ENCODE data around the gene ENHO.

Gene ENHO

GRCh38 chr9:34503406-34503805 is 19.4 kb downstream of the ENHO start:
- Histone ChIP-seq H3K36me3 (ENCODE audit: control insufficient read depth, insufficient read depth, low read length) (no peaks in the 10 kb centered on the region), H3K27ac (ENCODE audit: low read depth, low read length) (no peak overlapping the region), H3K9ac (ENCODE audit: low read length) (no peak overlapping the region), H3K4me3 (ENCODE audit: low read depth, low read length) (no peak overlapping the region), H3K27me3 (ENCODE audit: control insufficient read depth, insufficient read depth, low read length) (no peaks in the 10 kb centered on the region), H3K9me3 (ENCODE audit: control insufficient read depth, insufficient read depth, low read depth, low read length) (no peaks in the 10 kb centered on the region), H3K4me1 (ENCODE audit: control insufficient read depth, insufficient read depth, low read length) (peaks cover 6% of the 10 kb centered on the region; the same call in 1 of the 2 replicates)

- Histone ChIP-seq H3K9ac (ENCODE audit: low read length) (no peak overlapping the region), H3K27ac (ENCODE audit: low read depth, low read length) (no peak overlapping the region), H3K9me3 (ENCODE audit: control insufficient read depth, insufficient read depth, low read depth, low read length) (no peaks in the 10 kb centered on the region), H3K4me1 (ENCODE audit: control insufficient read depth, insufficient read depth, low read length) (peaks cover 6% of the 10 kb centered on the region; the same call in 1 of the 2 replicates), H3K4me3 (ENCODE audit: low read depth, low read length) (no peak overlapping the region), H3K36me3 (ENCODE audit: control insufficient read depth, insufficient read depth, low read length) (no peaks in the 10 kb centered on the region), H3K27me3 (ENCODE audit: control insufficient read depth, insufficient read depth, low read length) (no peaks in the 10 kb centered on the region)
Measured at GRCh38 chr9:34502891-34503290, 19.9 kb downstream of the ENHO start.

GRCh38 chr9:34502471-34502870 is 20.3 kb downstream of the ENHO start:
- no peaks in the 10 kb centered on the region for H3K36me3 ChIP-seq (ENCODE audit: control insufficient read depth, insufficient read depth, low read length)
- H3K9ac ChIP-seq (ENCODE audit: low read length): no peak overlapping the region
- H3K27ac ChIP-seq (ENCODE audit: low read depth, low read length): no peak overlapping the region
- no peaks in the 10 kb centered on the region for H3K27me3 ChIP-seq (ENCODE audit: control insufficient read depth, insufficient read depth, low read length)
- H3K4me1 ChIP-seq (ENCODE audit: control insufficient read depth, insufficient read depth, low read length): peaks cover 6% of the 10 kb centered on the region; the same call in 1 of the 2 replicates
- no peak overlapping the region for H3K4me3 ChIP-seq (ENCODE audit: low read depth, low read length)
- H3K9me3 ChIP-seq (ENCODE audit: control insufficient read depth, insufficient read depth, low read depth, low read length): no peaks in the 10 kb centered on the region

- H3K4me1 ChIP-seq (ENCODE audit: control insufficient read depth, insufficient read depth, low read length): peaks cover 6% of the 10 kb centered on the region; the same call in 1 of the 2 replicates
- no peaks in the 10 kb centered on the region for H3K9me3 ChIP-seq (ENCODE audit: control insufficient read depth, insufficient read depth, low read depth, low read length)
- no peaks in the 10 kb centered on the region for H3K36me3 ChIP-seq (ENCODE audit: control insufficient read depth, insufficient read depth, low read length)
- H3K4me3 ChIP-seq (ENCODE audit: low read depth, low read length): no peak overlapping the region
- H3K9ac ChIP-seq (ENCODE audit: low read length): no peak overlapping the region
- H3K27me3 ChIP-seq (ENCODE audit: control insufficient read depth, insufficient read depth, low read length): no peaks in the 10 kb centered on the region
- H3K27ac ChIP-seq (ENCODE audit: low read depth, low read length): no peak overlapping the region
Measured at GRCh38 chr9:34501889-34502425, 20.8 kb downstream of the ENHO start.

GRCh38 chr9:34501372-34501771 is 21.4 kb downstream of the ENHO start:
- Histone ChIP-seq H3K9ac (ENCODE audit: low read length) (no peak overlapping the region), H3K4me1 (ENCODE audit: control insufficient read depth, insufficient read depth, low read length) (peaks cover 6% of the 10 kb centered on the region; the same call in 1 of the 2 replicates), H3K4me3 (ENCODE audit: low read depth, low read length) (no peak overlapping the region), H3K27ac (ENCODE audit: low read depth, low read length) (no peak overlapping the region), H3K9me3 (ENCODE audit: control insufficient read depth, insufficient read depth, low read depth, low read length) (no peaks in the 10 kb centered on the region), H3K36me3 (ENCODE audit: control insufficient read depth, insufficient read depth, low read length) (no peaks in the 10 kb centered on the region), H3K27me3 (ENCODE audit: control insufficient read depth, insufficient read depth, low read length) (no peaks in the 10 kb centered on the region)

GRCh38 chr9:34500623-34501267 is 22.0 kb downstream of the ENHO start:
- no peak overlapping the region for H3K4me3 ChIP-seq (ENCODE audit: low read depth, low read length)
- H3K36me3 ChIP-seq (ENCODE audit: control insufficient read depth, insufficient read depth, low read length): no peaks in the 10 kb centered on the region
- peaks cover 6% of the 10 kb centered on the region; the same call in 1 of the 2 replicates for H3K4me1 ChIP-seq (ENCODE audit: control insufficient read depth, insufficient read depth, low read length)
- H3K9me3 ChIP-seq (ENCODE audit: control insufficient read depth, insufficient read depth, low read depth, low read length): no peaks in the 10 kb centered on the region
- no peak overlapping the region for H3K27ac ChIP-seq (ENCODE audit: low read depth, low read length)
- H3K27me3 ChIP-seq (ENCODE audit: control insufficient read depth, insufficient read depth, low read length): no peaks in the 10 kb centered on the region
- no peak overlapping the region for H3K9ac ChIP-seq (ENCODE audit: low read length)

- no peak overlapping the region for H3K9ac ChIP-seq (ENCODE audit: low read length)
- H3K4me3 ChIP-seq (ENCODE audit: low read depth, low read length): no peak overlapping the region
- H3K27me3 ChIP-seq (ENCODE audit: control insufficient read depth, insufficient read depth, low read length): no peaks in the 10 kb centered on the region
- no peak overlapping the region for H3K27ac ChIP-seq (ENCODE audit: low read depth, low read length)
- no peaks in the 10 kb centered on the region for H3K36me3 ChIP-seq (ENCODE audit: control insufficient read depth, insufficient read depth, low read length)
- peaks cover 6% of the 10 kb centered on the region; the same call in 1 of the 2 replicates for H3K4me1 ChIP-seq (ENCODE audit: control insufficient read depth, insufficient read depth, low read length)
- no peaks in the 10 kb centered on the region for H3K9me3 ChIP-seq (ENCODE audit: control insufficient read depth, insufficient read depth, low read depth, low read length)
Measured at GRCh38 chr9:34499076-34499475, 23.7 kb downstream of the ENHO start.

GRCh38 chr9:34498553-34498952 is 24.2 kb downstream of the ENHO start:
- peaks cover 6% of the 10 kb centered on the region; the same call in 1 of the 2 replicates for H3K4me1 ChIP-seq (ENCODE audit: control insufficient read depth, insufficient read depth, low read length)

GRCh38 chr9:34496149-34496712 is 26.6 kb downstream of the ENHO start:
- Histone ChIP-seq H3K4me1 (ENCODE audit: control insufficient read depth, insufficient read depth, low read length) (no peaks in the 10 kb centered on the region; the same call in 1 of the 2 replicates), H3K4me3 (ENCODE audit: low read depth, low read length) (no peak overlapping the region), H3K27me3 (ENCODE audit: control insufficient read depth, insufficient read depth, low read length) (peaks cover 5% of the 10 kb centered on the region; the same call in 1 of the 2 replicates), H3K36me3 (ENCODE audit: control insufficient read depth, insufficient read depth, low read length) (no peaks in the 10 kb centered on the region), H3K27ac (ENCODE audit: low read depth, low read length) (no peak overlapping the region), H3K9ac (ENCODE audit: low read length) (no peak overlapping the region), H3K9me3 (ENCODE audit: control insufficient read depth, insufficient read depth, low read depth, low read length) (no peaks in the 10 kb centered on the region)

More at GRCh38 chr9:34498553-34498952, 24.2 kb downstream of the ENHO start:
- Histone ChIP-seq H3K9ac (ENCODE audit: low read length) (no peak overlapping the region), H3K36me3 (ENCODE audit: control insufficient read depth, insufficient read depth, low read length) (no peaks in the 10 kb centered on the region), H3K27ac (ENCODE audit: low read depth, low read length) (no peak overlapping the region), H3K4me3 (ENCODE audit: low read depth, low read length) (no peak overlapping the region), H3K9me3 (ENCODE audit: control insufficient read depth, insufficient read depth, low read depth, low read length) (no peaks in the 10 kb centered on the region), H3K27me3 (ENCODE audit: control insufficient read depth, insufficient read depth, low read length) (no peaks in the 10 kb centered on the region)

- Histone ChIP-seq H3K9ac (ENCODE audit: low read length) (no peak overlapping the region), H3K27me3 (ENCODE audit: control insufficient read depth, insufficient read depth, low read length) (peaks cover 7% of the 10 kb centered on the region; the same call in 1 of the 2 replicates), H3K4me3 (ENCODE audit: low read depth, low read length) (no peak overlapping the region), H3K36me3 (ENCODE audit: control insufficient read depth, insufficient read depth, low read length) (no peaks in the 10 kb centered on the region), H3K9me3 (ENCODE audit: control insufficient read depth, insufficient read depth, low read depth, low read length) (no peaks in the 10 kb centered on the region), H3K27ac (ENCODE audit: low read depth, low read length) (no peak overlapping the region), H3K4me1 (ENCODE audit: control insufficient read depth, insufficient read depth, low read length) (no peaks in the 10 kb centered on the region; the same call in 1 of the 2 replicates)
Measured at GRCh38 chr9:34493972-34494535, 28.7 kb downstream of the ENHO start.

GRCh38 chr9:34492051-34492450 is 30.7 kb downstream of the ENHO start:
- Histone ChIP-seq H3K27ac (ENCODE audit: low read depth, low read length) (no peak overlapping the region), H3K4me3 (ENCODE audit: low read depth, low read length) (no peak overlapping the region), H3K9ac (ENCODE audit: low read length) (no peak overlapping the region), H3K9me3 (ENCODE audit: control insufficient read depth, insufficient read depth, low read depth, low read length) (no peaks in the 10 kb centered on the region), H3K36me3 (ENCODE audit: control insufficient read depth, insufficient read depth, low read length) (no peaks in the 10 kb centered on the region), H3K27me3 (ENCODE audit: control insufficient read depth, insufficient read depth, low read length) (peaks cover 18% of the 10 kb centered on the region; the same call in 1 of the 2 replicates), H3K4me1 (ENCODE audit: control insufficient read depth, insufficient read depth, low read length) (no peaks in the 10 kb centered on the region)
